Measurements from ENCODE around the gene GTPBP4.

DNA sequence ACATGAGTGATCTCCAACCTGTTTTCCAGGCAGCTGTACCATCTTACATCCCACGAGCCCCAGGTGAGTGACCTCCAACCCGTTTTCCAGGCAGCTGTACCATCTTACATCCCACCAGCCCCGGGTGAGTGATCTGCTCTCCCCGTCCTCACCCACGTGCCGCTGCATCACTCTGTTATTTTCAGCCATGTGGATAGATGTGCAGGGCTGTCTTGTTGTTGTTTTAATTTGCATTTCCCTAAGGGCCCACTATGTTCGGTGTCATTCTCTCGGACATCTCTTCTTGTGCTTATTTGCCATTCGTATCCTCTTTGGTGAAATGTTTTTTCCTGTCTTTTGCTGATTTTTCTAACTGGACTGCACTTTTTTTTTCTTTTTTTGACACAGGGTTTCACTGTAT lies 38.8 kb upstream of the GTPBP4 start:
- TF ChIP-seq, protein P1, sequence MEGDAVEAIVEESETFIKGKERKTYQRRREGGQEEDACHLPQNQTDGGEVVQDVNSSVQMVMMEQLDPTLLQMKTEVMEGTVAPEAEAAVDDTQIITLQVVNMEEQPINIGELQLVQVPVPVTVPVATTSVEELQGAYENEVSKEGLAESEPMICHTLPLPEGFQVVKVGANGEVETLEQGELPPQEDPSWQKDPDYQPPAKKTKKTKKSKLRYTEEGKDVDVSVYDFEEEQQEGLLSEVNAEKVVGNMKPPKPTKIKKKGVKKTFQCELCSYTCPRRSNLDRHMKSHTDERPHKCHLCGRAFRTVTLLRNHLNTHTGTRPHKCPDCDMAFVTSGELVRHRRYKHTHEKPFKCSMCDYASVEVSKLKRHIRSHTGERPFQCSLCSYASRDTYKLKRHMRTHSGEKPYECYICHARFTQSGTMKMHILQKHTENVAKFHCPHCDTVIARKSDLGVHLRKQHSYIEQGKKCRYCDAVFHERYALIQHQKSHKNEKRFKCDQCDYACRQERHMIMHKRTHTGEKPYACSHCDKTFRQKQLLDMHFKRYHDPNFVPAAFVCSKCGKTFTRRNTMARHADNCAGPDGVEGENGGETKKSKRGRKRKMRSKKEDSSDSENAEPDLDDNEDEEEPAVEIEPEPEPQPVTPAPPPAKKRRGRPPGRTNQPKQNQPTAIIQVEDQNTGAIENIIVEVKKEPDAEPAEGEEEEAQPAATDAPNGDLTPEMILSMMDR (optimal IDR thresholded peaks at IDR 0.05 in 1 of 3, IDR thresholded peaks at IDR 0.05 in 1 of 3, conservative IDR thresholded peaks at IDR 0.05 in 1 of 3; ENCODE audit: extremely low read depth in 1 of 3, insufficient read depth in 2 of 3, low read length in 3 of 3), result no peak
- TF ChIP-seq EZH2 (IDR thresholded peaks at IDR 0.05; ENCODE audit: low read length), result no peak
